HT1080 (cell line): ENCODE data around the gene PEX10. TPM values are rescaled to one million over a fixed set of nuclear protein-coding genes. Genes with fewer than 3 reads are reported as not detected.

ENCODE experiments used
- DNase-seq: peaks from one replicate; pipeline ENCODE4 v3.0.0-alpha.2; 2015; ENCODE audit warnings: low read depth
- total RNA-seq: library from RNA; depleted of rRNA; stranded (reverse); fragments of >200 nt; shearing (Covaris generic); gene quantifications from 2 replicates; pipeline ENCODE4 v1.2.3, GENCODE V29; 2014

The PEX10 gene
- total RNA-seq, 1 experiment from 2014 or later = 25.6 TPM

DNA sequence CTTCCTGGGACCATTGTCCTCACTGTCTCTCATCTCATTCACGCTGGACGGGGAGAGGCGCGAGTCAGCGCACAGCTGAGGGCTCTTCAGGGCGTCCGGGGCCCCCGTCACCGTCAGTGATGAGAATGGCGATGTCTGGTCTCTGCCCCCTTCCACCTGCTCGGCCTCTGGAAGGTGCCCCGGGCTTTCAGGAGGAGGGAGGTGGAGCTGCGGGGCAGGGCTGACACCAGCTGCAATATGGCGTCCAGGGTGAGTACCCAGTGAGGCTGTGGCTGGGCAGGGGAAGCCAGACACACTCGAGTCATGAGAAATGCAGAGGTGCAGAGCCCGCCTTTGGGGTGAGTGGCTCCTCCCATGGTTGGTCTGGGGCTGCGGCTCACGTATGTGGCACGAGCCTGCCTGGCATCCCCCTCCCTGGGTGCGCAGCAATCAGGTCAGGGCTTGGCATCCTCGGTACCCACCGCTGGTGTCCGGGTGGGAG is 36.1 kb downstream of the PEX10 start:
- no peak for DNase-seq

GRCh38 chr1:2375923-2376260 is 36.5 kb downstream of the PEX10 start:
- no peak for DNase-seq

DNA sequence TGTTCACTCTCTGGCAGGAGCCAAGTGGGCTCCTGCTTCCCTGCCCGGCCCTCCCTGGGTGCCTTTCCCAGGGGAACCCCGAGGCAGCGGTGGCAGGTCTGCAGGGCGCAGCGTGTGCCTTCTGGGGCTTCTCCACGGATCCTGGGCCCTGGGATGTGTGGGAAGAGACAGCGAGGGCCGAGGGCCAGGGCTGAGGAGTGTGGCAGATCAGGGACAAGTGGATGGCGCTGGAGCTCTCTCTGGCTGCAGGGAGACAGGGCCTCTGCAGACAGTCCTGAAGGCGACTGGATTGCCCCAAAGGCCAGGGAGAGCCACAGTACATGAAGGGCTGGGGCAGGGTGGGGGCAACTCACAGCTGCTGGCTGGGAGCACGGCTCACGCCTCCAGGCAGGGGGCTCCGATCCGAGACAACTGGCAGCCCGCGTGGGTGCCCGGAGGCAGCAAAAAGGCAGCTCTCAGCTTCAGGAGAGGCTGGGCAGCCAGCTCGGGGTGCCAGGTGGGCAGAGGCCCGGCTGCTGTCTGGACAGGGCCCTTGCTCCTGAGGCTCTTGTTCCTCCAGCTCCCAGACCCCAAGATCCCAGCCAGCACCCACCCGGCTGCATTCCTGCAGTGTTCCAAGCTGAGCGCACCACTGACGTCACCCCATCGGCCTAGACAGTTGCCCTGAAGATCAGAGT is 37.0 kb downstream of the PEX10 start:
- no peak for DNase-seq

DNA sequence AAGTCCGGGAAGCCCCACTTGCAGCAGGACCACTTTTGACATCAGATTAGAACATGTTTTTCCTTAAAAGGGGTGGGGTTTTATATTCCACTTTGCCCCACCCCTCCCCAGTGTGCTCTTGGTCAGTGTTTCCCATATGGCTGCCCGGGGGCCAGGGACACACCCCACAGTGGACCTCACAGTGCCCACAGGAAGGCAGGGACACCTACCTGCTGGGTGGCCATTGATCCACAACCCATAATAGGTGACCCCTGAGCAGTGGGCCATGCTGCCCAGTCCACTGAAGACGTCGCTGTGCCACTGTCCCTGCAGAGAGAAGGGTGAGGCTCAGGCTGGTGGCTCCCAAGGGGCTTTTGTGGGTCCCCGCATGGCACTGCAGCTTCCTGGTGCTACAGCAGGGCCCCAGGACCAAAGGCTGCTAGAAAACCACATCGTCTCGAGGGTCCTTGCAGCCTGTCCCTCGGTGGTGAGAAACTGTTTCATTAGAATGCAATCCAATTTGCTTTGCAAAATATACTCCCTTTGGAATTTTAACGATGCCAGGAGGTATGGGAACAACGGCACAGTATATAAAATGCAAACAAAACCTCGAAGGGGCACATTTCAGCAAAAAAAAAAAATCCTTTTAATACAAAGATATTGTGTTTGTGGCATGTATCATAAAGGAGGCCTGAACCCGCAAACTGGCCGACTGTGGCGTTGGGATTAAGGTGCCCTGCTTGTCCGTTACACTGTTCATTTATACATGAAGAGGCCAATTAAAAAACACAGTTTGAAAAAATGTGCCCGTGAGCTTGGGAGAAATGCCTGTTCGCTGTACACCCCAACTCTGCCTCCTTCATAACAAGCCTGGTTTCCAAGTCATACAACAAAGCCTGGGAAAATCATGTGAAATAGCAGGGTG is 37.9 kb downstream of the PEX10 start:
- no peak for DNase-seq

- DNase-seq = no peak
Measured at GRCh38 chr1:2373551-2374251, 38.7 kb downstream of the PEX10 start.

- no peak for DNase-seq
Measured at GRCh38 chr1:2372551-2373490, 39.5 kb downstream of the PEX10 start.

GRCh38 chr1:2368053-2368744 is 44.2 kb downstream of the PEX10 start:
- no peak for DNase-seq

GRCh38 chr1:2363847-2364513 is 48.4 kb downstream of the PEX10 start:
- no peak for DNase-seq

GRCh38 chr1:2360588-2361364 is 51.6 kb downstream of the PEX10 start:
- no peak for DNase-seq

DNA sequence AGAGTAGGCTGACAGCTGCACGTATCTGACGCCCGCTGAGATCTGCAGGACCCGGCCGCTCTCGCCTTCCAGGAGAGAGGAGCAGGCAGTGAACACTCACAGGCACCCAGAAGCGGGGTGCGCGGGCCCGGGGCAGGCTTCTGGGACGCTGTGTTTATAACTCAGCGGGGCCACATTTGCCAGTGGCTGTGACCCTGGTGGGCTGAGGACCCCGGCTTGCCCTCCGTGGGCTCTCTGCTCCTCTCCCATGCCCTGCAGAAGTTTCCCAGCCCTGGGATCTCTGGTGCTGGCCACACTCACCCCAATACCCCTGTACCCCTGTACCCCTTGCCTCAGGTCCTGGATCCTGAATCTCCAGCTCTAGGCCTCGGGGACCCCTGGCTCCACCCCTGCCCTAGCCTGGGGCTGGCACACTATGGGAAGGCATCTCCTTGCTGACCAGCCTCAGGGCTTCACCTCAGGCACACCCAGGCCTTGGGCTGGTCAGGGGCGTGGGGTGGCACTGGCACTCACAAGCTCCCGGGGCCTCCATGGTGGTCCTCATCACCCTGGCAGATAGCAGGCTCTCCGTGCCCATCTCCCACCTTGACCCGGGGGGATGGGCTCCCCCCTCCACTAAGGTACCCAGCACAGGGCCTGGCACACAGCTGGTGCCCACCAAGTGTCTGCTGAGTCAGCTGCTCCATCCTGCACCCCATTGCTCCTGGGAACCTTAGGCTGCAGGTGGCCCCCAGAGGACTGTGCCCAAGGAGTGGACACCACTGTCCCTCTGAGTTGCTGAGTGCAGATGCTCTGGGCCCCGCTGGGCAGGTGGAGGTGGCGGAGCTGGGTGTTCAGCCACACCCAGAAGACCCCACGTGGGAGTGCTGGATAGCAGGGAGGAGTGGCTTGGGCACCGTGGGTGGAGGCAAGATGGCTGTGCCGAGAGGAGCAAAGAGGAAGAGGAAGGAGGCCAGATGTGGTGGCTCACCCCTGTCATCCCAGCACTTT is 53.4 kb downstream of the PEX10 start:
- DNase-seq = no peak

DNA sequence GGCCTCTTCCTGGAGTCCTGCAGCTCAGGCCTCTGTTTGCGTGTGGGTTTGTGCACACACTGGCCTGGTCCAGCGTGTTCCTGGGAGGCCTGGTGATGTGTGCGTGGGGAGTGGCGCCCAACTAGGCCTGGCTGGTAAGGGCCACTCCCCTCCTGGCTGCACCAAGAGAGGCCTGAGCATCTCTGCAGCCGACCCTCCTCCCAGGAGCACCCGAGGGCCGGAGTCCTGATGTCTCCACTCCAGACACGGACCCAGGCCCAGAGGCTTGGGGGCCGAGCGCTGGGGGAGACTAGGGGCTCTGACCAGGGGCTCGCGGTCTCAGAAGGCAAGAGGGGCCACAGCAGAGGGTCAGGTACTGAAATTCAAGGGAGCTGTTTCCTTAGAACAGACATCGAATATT is 54.3 kb downstream of the PEX10 start:
- no peak for DNase-seq

- DNase-seq = no peak
Measured at GRCh38 chr1:2356911-2357845, 55.2 kb downstream of the PEX10 start.

- DNase-seq = no peak
Measured at GRCh38 chr1:2356401-2356800, 56.0 kb downstream of the PEX10 start.

- no peak for DNase-seq
Measured at GRCh38 chr1:2355373-2356261, 56.7 kb downstream of the PEX10 start.
